CD8-positive, alpha-beta memory T cell (primary cell): Measurements from ENCODE around the gene LACTBL1. TPM values are rescaled to one million over a fixed set of nuclear protein-coding genes. Genes with fewer than 3 reads are reported as not detected.

Experiments used
- CTCF ChIA-PET: fragments of 350-600 bp; sonication (Branson Sonifier 250); formaldehyde crosslinking; loops from one replicate; lab custom pipeline; 2021; ENCODE audit warnings: antibody characterized with exemption; lab: Charles Lee
- POLR2A ChIA-PET: fragments of 350-600 bp; sonication (Branson Sonifier 250); formaldehyde crosslinking; loops from one replicate; lab custom pipeline; 2021; ENCODE audit warnings: antibody characterized with exemption; lab: Charles Lee
- DNase-seq, 5 donors: peaks; one replicate each; pipeline versions ENCODE4 v3.0.0 to v3.0.0-alpha.2; 2020 to 2022; ENCODE audit warnings: mixed read lengths in 1 of 5
- H3K27ac ChIP-seq: one replicate; pipeline ENCODE4 v1.7.0; 2013; ENCODE audit warnings: low read depth, mild to moderate bottlenecking, low read length, moderate library complexity
- H3K27me3 ChIP-seq: 2 replicates; pipeline ENCODE4 v1.7.0; 2013; ENCODE audit warnings: low read length, mild to moderate bottlenecking; ENCODE audit not compliant: insufficient read depth, poor library complexity, severe bottlenecking
- H3K36me3 ChIP-seq: 2 replicates; pipeline ENCODE4 v1.7.0; 2013; ENCODE audit warnings: mild to moderate bottlenecking, low read length, moderate library complexity; ENCODE audit not compliant: insufficient read depth
- H3K4me1 ChIP-seq: 2 replicates; pipeline ENCODE4 v1.7.0; 2013; ENCODE audit warnings: mild to moderate bottlenecking, low read length, moderate library complexity; ENCODE audit not compliant: insufficient read depth
- H3K4me3 ChIP-seq: 2 replicates; pipeline ENCODE4 v1.7.0; 2013; ENCODE audit warnings: mild to moderate bottlenecking, low read length
- H3K9me3 ChIP-seq: 2 replicates; pipeline ENCODE4 v1.7.0; 2013; ENCODE audit warnings: mild to moderate bottlenecking, low read length
- H3K27ac Mint-ChIP-seq, 8 donors: one replicate each; pipeline ENCODE4 v1.8.0; 2020 to 2021; ENCODE audit warnings: mixed read lengths in 8 of 8, mild to moderate bottlenecking in 6 of 8, inconsistent platforms in 3 of 8, moderate library complexity in 3 of 8
- H3K27me3 Mint-ChIP-seq, 2 donors: one replicate each; pipeline ENCODE4 v1.8.0; 2020 to 2021; ENCODE audit warnings: mixed read lengths in 2 of 2, mild to moderate bottlenecking in 1 of 2, moderate library complexity in 1 of 2
- H3K36me3 Mint-ChIP-seq, 3 donors: one replicate each; pipeline ENCODE4 v1.8.0; 2020 to 2021; ENCODE audit warnings: mixed read lengths in 3 of 3, inconsistent platforms in 1 of 3, mild to moderate bottlenecking in 1 of 3
- H3K4me1 Mint-ChIP-seq, 3 donors: one replicate each; pipeline ENCODE4 v1.8.0; 2020 to 2021; ENCODE audit warnings: mixed read lengths in 3 of 3, inconsistent platforms in 1 of 3, mild to moderate bottlenecking in 1 of 3
- H3K4me3 Mint-ChIP-seq, 7 donors: one replicate each; pipeline ENCODE4 v1.8.0; 2020 to 2021; ENCODE audit warnings: mixed read lengths in 7 of 7, mild to moderate bottlenecking in 6 of 7, moderate library complexity in 4 of 7, inconsistent platforms in 2 of 7
- H3K9me3 Mint-ChIP-seq, 5 donors: one replicate each; pipeline ENCODE4 v1.8.0; 2020 to 2022; ENCODE audit warnings: mixed read lengths in 5 of 5, mild to moderate bottlenecking in 3 of 5, moderate library complexity in 2 of 5, inconsistent platforms in 1 of 5
- polyA plus RNA-seq: library from polyadenylated mRNA; unstranded; fragments of 300-500 nt; fragmentation: Illumina TruSeq; gene quantifications from one replicate; pipeline ENCODE4 v1.2.3, GENCODE V29; 2021
- total RNA-seq, 2 experiments: library from RNA; stranded (reverse); gene quantifications; one replicate each; pipeline ENCODE4 v1.2.3, GENCODE V29; 2021

LACTBL1 gene
- total and polyA plus RNA-seq, 3 experiments from 2014 or later, result not detected

- Histone ChIP-seq H3K36me3 (no peaks in the 10 kb centered on the region), H3K27me3 (peaks cover 16% of the 10 kb centered on the region), H3K4me3 (no peak overlapping the region), H3K9me3 (no peaks in the 10 kb centered on the region), H3K4me1 (no peaks in the 10 kb centered on the region), H3K27ac (no peak overlapping the region)
- DNase-seq, result no peak
- peaks cover 0 to 1% (median under 1%) of the 10 kb centered on the region in 5 donors for H3K9me3 Mint-ChIP-seq
- H3K36me3 Mint-ChIP-seq, result peaks cover 0 to under 1% (median 0%) of the 10 kb centered on the region in 3 donors
- CTCF ChIA-PET, result interaction anchor here (1.0 kb wide), 1 partner anchor 14 kb away, joined by 4 read pairs; no protein-coding TSS in a partner anchor
- POLR2A ChIA-PET, result no interaction called here
- peak overlapping the region in 1 of 8 donors; percentile 58 for H3K27ac Mint-ChIP-seq
- H3K4me1 Mint-ChIP-seq, result no peaks in the 10 kb centered on the region
- H3K27me3 Mint-ChIP-seq, result peaks cover 28 to 72% of the 10 kb centered on the region in 2 donors
- no peak overlapping the region for H3K4me3 Mint-ChIP-seq
These were observed 858 bp downstream of the LACTBL1 start for GRCh38 chr1:22971611-22972405.

GRCh38 chr1:22971161-22971560 is 1.5 kb downstream of the LACTBL1 start:
- Histone ChIP-seq H3K27me3 (peaks cover 13% of the 10 kb centered on the region), H3K36me3 (no peaks in the 10 kb centered on the region), H3K4me1 (no peaks in the 10 kb centered on the region), H3K9me3 (no peaks in the 10 kb centered on the region), H3K27ac (no peak overlapping the region), H3K4me3 (no peak overlapping the region)
- H3K4me1 Mint-ChIP-seq, result no peaks in the 10 kb centered on the region
- H3K9me3 Mint-ChIP-seq, result peaks cover 5 to 8% (median 7%) of the 10 kb centered on the region in 5 donors
- CTCF ChIA-PET, result interaction anchor here (1.0 kb wide), 1 partner anchor 14 kb away, joined by 4 read pairs; no protein-coding TSS in a partner anchor
- peak overlapping the region in 1 of 8 donors; percentile 63 for H3K27ac Mint-ChIP-seq
- POLR2A ChIA-PET, result no interaction called here
- peaks cover 0 to 7% (median 0%) of the 10 kb centered on the region in 3 donors for H3K36me3 Mint-ChIP-seq
- no peak for DNase-seq
- H3K27me3 Mint-ChIP-seq, result peaks cover 25 to 72% of the 10 kb centered on the region in 2 donors
- H3K4me3 Mint-ChIP-seq, result no peak overlapping the region

- no peak for DNase-seq
- Mint-ChIP-seq H3K27ac (no peak overlapping the region), H3K4me1 (no peaks in the 10 kb centered on the region), H3K9me3 (peaks cover 5 to 13% (median 10%) of the 10 kb centered on the region in 5 donors), H3K36me3 (peaks cover 0 to 7% (median 0%) of the 10 kb centered on the region in 3 donors), H3K27me3 (peaks cover 19 to 71% of the 10 kb centered on the region in 2 donors), H3K4me3 (no peak overlapping the region)
- H3K4me3 ChIP-seq, result no peak overlapping the region
- POLR2A ChIA-PET, result no interaction called here
- H3K27ac ChIP-seq, result no peak overlapping the region
- CTCF ChIA-PET, result no interaction called here
- H3K27me3 ChIP-seq, result peaks cover 13% of the 10 kb centered on the region
- no peaks in the 10 kb centered on the region for H3K36me3 ChIP-seq
- no peaks in the 10 kb centered on the region for H3K4me1 ChIP-seq
- H3K9me3 ChIP-seq, result no peaks in the 10 kb centered on the region
These were observed 2.6 kb downstream of the LACTBL1 start for GRCh38 chr1:22970096-22970495.

- H3K27me3 ChIP-seq, result peaks cover 13% of the 10 kb centered on the region
- H3K9me3 Mint-ChIP-seq, result peaks cover 5 to 13% (median 10%) of the 10 kb centered on the region in 5 donors
- no peak overlapping the region for H3K4me3 Mint-ChIP-seq
- H3K36me3 ChIP-seq, result no peaks in the 10 kb centered on the region
- H3K9me3 ChIP-seq, result no peaks in the 10 kb centered on the region
- H3K36me3 Mint-ChIP-seq, result peaks cover 0 to 7% (median 0%) of the 10 kb centered on the region in 3 donors
- peaks cover 19 to 67% of the 10 kb centered on the region in 2 donors for H3K27me3 Mint-ChIP-seq
- peaks cover 0 to under 1% (median 0%) of the 10 kb centered on the region in 3 donors for H3K4me1 Mint-ChIP-seq
- DNase-seq, result no peak
- H3K27ac ChIP-seq, result no peak overlapping the region
- CTCF ChIA-PET, result no interaction called here
- POLR2A ChIA-PET, result no interaction called here
- no peak overlapping the region for H3K27ac Mint-ChIP-seq
- H3K4me3 ChIP-seq, result no peak overlapping the region
- H3K4me1 ChIP-seq, result no peaks in the 10 kb centered on the region
These were observed 3.4 kb downstream of the LACTBL1 start for GRCh38 chr1:22969304-22969709.

GRCh38 chr1:22967833-22968232 is 4.8 kb downstream of the LACTBL1 start:
- no peak overlapping the region for H3K4me3 Mint-ChIP-seq
- POLR2A ChIA-PET, result no interaction called here

GRCh38 chr1:22966309-22966708 is 6.4 kb downstream of the LACTBL1 start:
- Histone ChIP-seq H3K27ac (no peak overlapping the region), H3K27me3 (peaks cover 7% of the 10 kb centered on the region), H3K9me3 (no peaks in the 10 kb centered on the region), H3K4me3 (no peak overlapping the region), H3K36me3 (no peaks in the 10 kb centered on the region), H3K4me1 (no peaks in the 10 kb centered on the region)
- DNase-seq, result no peak
- POLR2A ChIA-PET, result no interaction called here
- Mint-ChIP-seq H3K27me3 (peaks cover 15 to 52% of the 10 kb centered on the region in 2 donors), H3K36me3 (peaks cover 0 to 7% (median 0%) of the 10 kb centered on the region in 3 donors), H3K4me3 (no peak overlapping the region), H3K9me3 (peaks cover 5 to 13% (median 10%) of the 10 kb centered on the region in 5 donors), H3K27ac (no peak overlapping the region), H3K4me1 (peaks cover 0 to 3% (median 0%) of the 10 kb centered on the region in 3 donors)
- CTCF ChIA-PET, result no interaction called here

More at GRCh38 chr1:22967833-22968232, 4.8 kb downstream of the LACTBL1 start:
- H3K9me3 ChIP-seq, result no peaks in the 10 kb centered on the region
- peaks cover 13% of the 10 kb centered on the region for H3K27me3 ChIP-seq
- Mint-ChIP-seq H3K27ac (no peak overlapping the region), H3K4me1 (peaks cover 0 to 3% (median 0%) of the 10 kb centered on the region in 3 donors), H3K36me3 (peaks cover 0 to 7% (median 0%) of the 10 kb centered on the region in 3 donors), H3K27me3 (peaks cover 18 to 64% of the 10 kb centered on the region in 2 donors), H3K9me3 (peaks cover 5 to 13% (median 10%) of the 10 kb centered on the region in 5 donors)
- no peak overlapping the region for H3K4me3 ChIP-seq
- H3K4me1 ChIP-seq, result no peaks in the 10 kb centered on the region
- no peak overlapping the region for H3K27ac ChIP-seq
- CTCF ChIA-PET, result no interaction called here
- DNase-seq, result no peak
- H3K36me3 ChIP-seq, result no peaks in the 10 kb centered on the region

GRCh38 chr1:22963044-22963677 is 9.5 kb downstream of the LACTBL1 start:
- H3K36me3 Mint-ChIP-seq, result peaks cover 0 to 7% (median 0%) of the 10 kb centered on the region in 3 donors
- H3K27ac Mint-ChIP-seq, result no peak overlapping the region
- H3K27me3 Mint-ChIP-seq, result peaks cover 6 to 29% of the 10 kb centered on the region in 2 donors
- CTCF ChIA-PET, result interaction anchor here (0.8 to 1.8 kb wide), 2 partner anchors 10 to 100 kb away, joined by 3 to 8 read pairs; partner anchors contain the start of gene LACTBL1
- no peaks in the 10 kb centered on the region for H3K27me3 ChIP-seq
- peaks cover 0 to 3% (median 0%) of the 10 kb centered on the region in 3 donors for H3K4me1 Mint-ChIP-seq
- no peak overlapping the region for H3K4me3 Mint-ChIP-seq
- no peak overlapping the region for H3K4me3 ChIP-seq
- DNase-seq, result no peak
- no peak overlapping the region for H3K27ac ChIP-seq
- no peaks in the 10 kb centered on the region for H3K9me3 ChIP-seq
- H3K4me1 ChIP-seq, result no peaks in the 10 kb centered on the region
- no peaks in the 10 kb centered on the region for H3K36me3 ChIP-seq
- peaks cover 5 to 13% (median 10%) of the 10 kb centered on the region in 5 donors for H3K9me3 Mint-ChIP-seq
- POLR2A ChIA-PET, result no interaction called here
